ENCODE data around the gene PPIL4. TPM values are rescaled to one million over a fixed set of nuclear protein-coding genes. Genes with fewer than 3 reads are reported as not detected.

Gene PPIL4
- total and polyA plus RNA-seq, 2 experiments from 2014 or later: 35.1 to 47.3 TPM

GRCh38 chr6:149566410-149567193 is 20.8 kb upstream of the PPIL4 start:
- Histone ChIP-seq H3K9me2 (ENCODE audit: insufficient read depth) (no peaks in the 10 kb centered on the region), H3K4me2 (peak overlapping the region; percentile 91), H3K27ac (ENCODE audit: low read depth) (peak overlapping the region; percentile 94), H3K4me1 (ENCODE audit: insufficient read depth) (peaks cover 16% of the 10 kb centered on the region), H2AFZ (peak overlapping the region; percentile 91), H3K4me3 (peak overlapping the region; percentile 90), H3K27me3 (ENCODE audit: insufficient read depth) (no peaks in the 10 kb centered on the region), H3F3A (replicated peaks; ENCODE audit: low read depth) (peaks cover 12% of the 10 kb centered on the region; the same call in 1 of the 2 replicates), H4K20me1 (replicated peaks; ENCODE audit: insufficient read depth) (peaks cover 26% of the 10 kb centered on the region), H3K79me2 (replicated peaks; ENCODE audit: insufficient read depth) (peaks cover 46% of the 10 kb centered on the region), H3K36me3 (ENCODE audit: insufficient read depth) (no peaks in the 10 kb centered on the region; the same call in 1 of the 2 replicates)
- no peaks in the 10 kb centered on the region for H3K36me3 Mint-ChIP-seq (ENCODE audit: low read depth)
- no peaks in the 10 kb centered on the region for H3K9me3 Mint-ChIP-seq
- peaks cover 9% of the 10 kb centered on the region for H3K27me3 Mint-ChIP-seq (ENCODE audit: insufficient read depth, low read depth, poor library complexity)
- ATAC-seq (peak; percentile 64), DNase-seq (ENCODE audit: low spot score) (peak; percentile 77)
- TF ChIP-seq POLR2AphosphoS5 (IDR thresholded peaks at IDR 0.05; ENCODE audit: low read depth) (peak; percentile 76), NANOG (IDR thresholded peaks at IDR 0.05; ENCODE audit: borderline replicate concordance) (no peak), JUNB (IDR thresholded peaks at IDR 0.05; ENCODE audit: unreplicated experiment) (no peak), STAT1 (IDR thresholded peaks at IDR 0.05; ENCODE audit: unreplicated experiment) (no peak), ZNF331 (CRISPR knock-in tag; IDR thresholded peaks at IDR 0.05; ENCODE audit: low read depth) (no peak), EZH2phosphoT487 (IDR thresholded peaks at IDR 0.05; ENCODE audit: unreplicated experiment) (no peak), CTCF (conservative IDR thresholded peaks at IDR 0.05; ENCODE audit: low read depth in 2 of 2) (0 out of 4 replicates have a peak, but pooled peaks of 1 of the 2 experiments have one; percentile 1), REST (IDR thresholded peaks at IDR 0.05; ENCODE audit: unreplicated experiment) (no peak), ZNF462 (CRISPR knock-in tag; IDR thresholded peaks at IDR 0.05) (no peak)
- peak overlapping the region; percentile 96 for H3K27ac Mint-ChIP-seq
- H3K4me3 Mint-ChIP-seq: peak overlapping the region; percentile 95
- H3K4me1 Mint-ChIP-seq: peaks cover 10% of the 10 kb centered on the region; the same call in 2 of the 3 replicates

Measured in GM23338 (cell line).